T-helper 17 cell (primary cell): ENCODE measurements around the gene HAUS5. TPM values are rescaled to one million over a fixed set of nuclear protein-coding genes. Genes with fewer than 3 reads are reported as not detected.
"Not testable (repeated sequence)": the region's sequence is repeated elsewhere in the genome, so short reads cannot be mapped to it uniquely, and the experiment has no call there.

Source experiments
- ATAC-seq: fragments of 150-1000 bp; cut with Tn5 transposase; 2 replicates; pipeline ENCODE4 v1.10.0; 2021; ENCODE audit warnings: mild to moderate bottlenecking, moderate library complexity
- DNase-seq, 3 donors: peaks; one replicate each; pipeline versions ENCODE4 v3.0.0 to v3.0.0-alpha.2; 2020 to 2021
- H3K9me3 ChIP-seq: one replicate; pipeline ENCODE4 v1.7.0; 2013; ENCODE audit warnings: low read length, mild to moderate bottlenecking; ENCODE audit not compliant: control insufficient read depth, poor library complexity, severe bottlenecking
- H3K27ac Mint-ChIP-seq: one replicate; pipeline ENCODE4 v1.8.0; 2022; ENCODE audit warnings: mild to moderate bottlenecking, moderate library complexity, mixed read lengths
- H3K27me3 Mint-ChIP-seq: one replicate; pipeline ENCODE4 v1.8.0; 2022; ENCODE audit warnings: mixed read lengths
- H3K36me3 Mint-ChIP-seq: one replicate; pipeline ENCODE4 v1.8.0; 2022; ENCODE audit warnings: low read depth, mixed read lengths
- H3K4me1 Mint-ChIP-seq: one replicate; pipeline ENCODE4 v1.8.0; 2022; ENCODE audit warnings: mild to moderate bottlenecking, mixed read lengths
- H3K4me3 Mint-ChIP-seq: one replicate; pipeline ENCODE4 v1.8.0; 2022; ENCODE audit warnings: mild to moderate bottlenecking, moderate library complexity, mixed read lengths
- total RNA-seq, 4 donors: library from RNA in 2 of 4; stranded (reverse) in 2 of 4; gene quantifications; one replicate each; pipeline ENCODE4 v1.2.3 and lab custom pipeline; 2022 to 2026

HAUS5 gene
- total RNA-seq, 2 donors from 2014 or later: 24.0 to 27.0 TPM

- ATAC-seq: no peak
- H3K36me3 Mint-ChIP-seq: peaks cover 8% of the 10 kb centered on the region
- H3K27ac Mint-ChIP-seq: peak overlapping the region; percentile 60
- no peak overlapping the region for H3K4me3 Mint-ChIP-seq
- no peak for DNase-seq
- no peaks in the 10 kb centered on the region for H3K27me3 Mint-ChIP-seq
- no peaks in the 10 kb centered on the region for H3K9me3 ChIP-seq
- peaks cover 5% of the 10 kb centered on the region for H3K4me1 Mint-ChIP-seq
Observed at GRCh38 chr19:35639863-35640262, 27.3 kb downstream of the HAUS5 start.

DNA sequence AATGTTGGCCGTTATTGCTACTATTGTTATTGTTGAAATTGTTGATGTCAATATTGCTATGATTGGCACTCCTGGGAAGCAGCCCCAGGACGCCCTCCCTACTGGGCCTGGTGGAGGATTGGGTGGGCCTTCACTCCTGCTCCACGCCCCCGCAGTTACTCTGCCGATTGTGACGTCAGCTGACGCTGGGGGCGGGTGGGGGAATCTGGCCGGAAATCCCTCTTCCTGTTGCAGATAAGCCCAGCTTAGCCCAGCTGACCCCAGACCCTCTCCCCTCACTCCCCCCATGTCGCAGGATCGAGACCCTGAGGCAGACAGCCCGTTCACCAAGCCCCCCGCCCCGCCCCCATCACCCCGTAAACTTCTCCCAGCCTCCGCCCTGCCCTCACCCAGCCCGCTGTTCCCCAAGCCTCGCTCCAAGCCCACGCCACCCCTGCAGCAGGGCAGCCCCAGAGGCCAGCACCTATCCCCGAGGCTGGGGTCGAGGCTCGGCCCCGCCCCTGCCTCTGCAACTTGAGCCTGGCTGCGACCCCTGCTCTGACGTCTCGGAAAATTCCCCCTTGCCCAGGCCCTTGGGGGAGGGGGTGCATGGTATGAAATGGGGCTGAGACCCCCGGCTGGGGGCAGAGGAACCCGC is 29.1 kb downstream of the HAUS5 start, which contains the start of gene ETV2:
Gene ETV2 (plus strand): TSS at position 231 of the 637 bp plus-strand sequence. CDS start 716 bp downstream, outside the sequence.
- no peaks in the 10 kb centered on the region for H3K9me3 ChIP-seq
- peaks cover 9% of the 10 kb centered on the region for H3K4me1 Mint-ChIP-seq
- H3K4me3 Mint-ChIP-seq: peak within 1 kb of the TSS; percentile 90
- no peaks in the 10 kb centered on the region for H3K27me3 Mint-ChIP-seq
- no peaks in the 10 kb centered on the region for H3K36me3 Mint-ChIP-seq
- no peak within 1 kb of the TSS for H3K27ac Mint-ChIP-seq
- DNase-seq (peak in 1 of 3 donors; percentile 16), ATAC-seq (no peak)

- no peak for DNase-seq
- no peaks in the 10 kb centered on the region for H3K27me3 Mint-ChIP-seq
- H3K27ac Mint-ChIP-seq: no peak overlapping the region
- H3K4me3 Mint-ChIP-seq: peak overlapping the region; percentile 90
- peaks cover 9% of the 10 kb centered on the region for H3K4me1 Mint-ChIP-seq
- H3K9me3 ChIP-seq: no peaks in the 10 kb centered on the region
- ATAC-seq: no peak
- no peaks in the 10 kb centered on the region for H3K36me3 Mint-ChIP-seq
Observed at GRCh38 chr19:35642312-35642711, 29.8 kb downstream of the HAUS5 start.

DNA sequence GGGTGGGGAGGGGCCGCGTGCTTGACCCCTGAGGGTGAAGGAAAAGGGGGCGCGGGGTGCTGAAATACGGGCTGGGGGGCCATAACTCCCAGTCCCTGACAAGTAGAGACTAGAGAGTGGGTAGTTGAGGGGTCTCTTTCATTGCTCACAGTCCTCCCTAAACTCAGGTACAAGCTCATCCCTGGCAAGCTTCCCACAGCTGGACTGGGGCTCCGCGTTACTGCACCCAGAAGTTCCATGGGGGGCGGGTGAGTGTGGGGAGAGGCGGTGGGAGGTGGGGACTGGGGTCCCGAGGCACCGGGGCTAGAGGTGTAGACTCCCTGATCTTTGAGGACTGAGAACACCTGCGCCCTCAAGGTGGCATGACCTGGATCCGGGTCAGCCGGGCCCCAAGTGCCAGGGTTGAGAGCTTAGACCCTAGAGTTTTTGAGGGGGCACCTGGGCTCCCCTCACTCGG is 30.3 kb downstream of the HAUS5 start:
- peaks cover 11% of the 10 kb centered on the region for H3K4me1 Mint-ChIP-seq
- no peaks in the 10 kb centered on the region for H3K36me3 Mint-ChIP-seq
- H3K9me3 ChIP-seq: no peaks in the 10 kb centered on the region
- no peaks in the 10 kb centered on the region for H3K27me3 Mint-ChIP-seq
- DNase-seq (no peak), ATAC-seq (no peak)
- H3K4me3 Mint-ChIP-seq: peak overlapping the region; percentile 90
- H3K27ac Mint-ChIP-seq: no peak overlapping the region

DNA sequence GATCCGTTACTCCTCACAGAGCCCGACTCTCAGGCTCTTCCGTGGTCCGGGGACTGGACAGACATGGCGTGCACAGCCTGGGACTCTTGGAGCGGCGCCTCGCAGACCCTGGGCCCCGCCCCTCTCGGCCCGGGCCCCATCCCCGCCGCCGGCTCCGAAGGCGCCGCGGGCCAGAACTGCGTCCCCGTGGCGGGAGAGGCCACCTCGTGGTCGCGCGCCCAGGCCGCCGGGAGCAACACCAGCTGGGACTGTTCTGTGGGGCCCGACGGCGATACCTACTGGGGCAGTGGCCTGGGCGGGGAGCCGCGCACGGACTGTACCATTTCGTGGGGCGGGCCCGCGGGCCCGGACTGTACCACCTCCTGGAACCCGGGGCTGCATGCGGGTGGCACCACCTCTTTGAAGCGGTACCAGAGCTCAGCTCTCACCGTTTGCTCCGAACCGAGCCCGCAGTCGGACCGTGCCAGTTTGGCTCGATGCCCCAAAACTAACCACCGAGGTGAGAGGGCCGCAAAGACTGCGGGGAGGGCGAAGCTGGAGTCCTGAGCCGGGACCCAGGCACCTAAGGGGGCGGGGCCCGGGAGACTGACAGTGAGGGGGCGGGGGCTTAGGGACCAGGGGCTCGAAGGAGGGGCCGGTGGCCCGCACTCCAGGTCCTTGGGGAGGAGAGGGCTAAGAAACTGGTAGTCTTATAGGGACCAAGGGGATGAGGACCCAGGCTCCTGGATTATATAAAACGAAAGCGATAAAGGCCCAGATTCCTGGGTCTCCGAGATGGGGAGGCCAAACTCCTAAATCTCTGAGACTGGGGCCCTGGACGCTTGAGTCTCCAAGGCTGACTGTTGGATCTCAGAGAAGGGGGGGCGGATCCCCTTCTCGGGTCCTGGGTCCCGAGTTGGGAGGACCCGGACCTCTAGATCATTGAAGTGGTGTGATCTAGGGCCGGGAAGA is 31.0 kb downstream of the HAUS5 start:
- peak overlapping the region; percentile 90 for H3K4me3 Mint-ChIP-seq
- H3K27me3 Mint-ChIP-seq: no peaks in the 10 kb centered on the region
- H3K27ac Mint-ChIP-seq: no peak overlapping the region
- no peaks in the 10 kb centered on the region for H3K9me3 ChIP-seq
- peak; percentile 63 to 76 (median 75) for DNase-seq
- peak; percentile 48 for ATAC-seq
- H3K4me1 Mint-ChIP-seq: peaks cover 13% of the 10 kb centered on the region
- no peaks in the 10 kb centered on the region for H3K36me3 Mint-ChIP-seq

- Mint-ChIP-seq H3K4me1 (peaks cover 18% of the 10 kb centered on the region), H3K4me3 (peak overlapping the region; percentile 90), H3K27ac (peak overlapping the region; percentile 67), H3K36me3 (no peaks in the 10 kb centered on the region), H3K27me3 (no peaks in the 10 kb centered on the region)
- no peaks in the 10 kb centered on the region for H3K9me3 ChIP-seq
- ATAC-seq (peak; percentile 86), DNase-seq (peak; percentile 88 to 96 (median 94))
Observed at GRCh38 chr19:35644206-35644986, 31.9 kb downstream of the HAUS5 start.

DNA sequence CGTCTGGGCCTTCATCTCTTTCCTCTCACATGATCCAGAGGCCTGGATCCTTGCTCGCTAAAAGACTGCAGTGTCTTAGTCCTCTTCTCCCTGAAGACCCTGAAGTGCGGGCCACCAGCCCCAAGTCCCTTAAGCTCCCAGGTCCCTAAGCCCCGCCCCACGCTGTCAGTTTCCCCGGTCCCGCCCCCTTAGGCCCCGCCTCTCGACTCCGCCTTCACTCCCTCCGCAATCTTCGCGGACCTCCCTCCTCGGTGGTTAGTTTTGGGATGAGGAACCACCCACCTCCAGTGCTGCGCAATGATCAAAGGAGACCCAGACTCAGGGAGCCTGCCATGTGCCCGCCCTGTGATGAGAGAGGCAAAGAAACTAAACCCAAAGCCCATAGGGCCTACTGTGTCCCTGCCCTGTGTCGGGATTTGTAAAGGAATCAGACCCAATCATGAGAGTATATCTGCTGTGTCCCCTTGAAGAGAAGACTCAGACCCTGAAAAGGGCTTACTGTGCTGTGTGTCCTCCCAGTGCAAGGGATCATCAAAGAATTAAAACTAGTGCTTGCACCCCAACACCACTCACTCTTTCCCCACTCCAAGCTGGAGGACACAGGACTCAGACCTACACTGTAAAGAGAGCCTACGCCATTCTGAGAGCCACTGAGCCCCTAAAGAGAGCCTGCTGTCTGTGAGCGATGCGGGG is 32.6 kb downstream of the HAUS5 start:
- H3K36me3 Mint-ChIP-seq: no peaks in the 10 kb centered on the region
- H3K9me3 ChIP-seq: no peaks in the 10 kb centered on the region
- peak overlapping the region; percentile 90 for H3K4me3 Mint-ChIP-seq
- H3K4me1 Mint-ChIP-seq: peaks cover 18% of the 10 kb centered on the region
- no peak for ATAC-seq
- H3K27me3 Mint-ChIP-seq: no peaks in the 10 kb centered on the region
- peak overlapping the region; percentile 67 for H3K27ac Mint-ChIP-seq
- peak; percentile 50 to 71 (median 70) for DNase-seq

DNA sequence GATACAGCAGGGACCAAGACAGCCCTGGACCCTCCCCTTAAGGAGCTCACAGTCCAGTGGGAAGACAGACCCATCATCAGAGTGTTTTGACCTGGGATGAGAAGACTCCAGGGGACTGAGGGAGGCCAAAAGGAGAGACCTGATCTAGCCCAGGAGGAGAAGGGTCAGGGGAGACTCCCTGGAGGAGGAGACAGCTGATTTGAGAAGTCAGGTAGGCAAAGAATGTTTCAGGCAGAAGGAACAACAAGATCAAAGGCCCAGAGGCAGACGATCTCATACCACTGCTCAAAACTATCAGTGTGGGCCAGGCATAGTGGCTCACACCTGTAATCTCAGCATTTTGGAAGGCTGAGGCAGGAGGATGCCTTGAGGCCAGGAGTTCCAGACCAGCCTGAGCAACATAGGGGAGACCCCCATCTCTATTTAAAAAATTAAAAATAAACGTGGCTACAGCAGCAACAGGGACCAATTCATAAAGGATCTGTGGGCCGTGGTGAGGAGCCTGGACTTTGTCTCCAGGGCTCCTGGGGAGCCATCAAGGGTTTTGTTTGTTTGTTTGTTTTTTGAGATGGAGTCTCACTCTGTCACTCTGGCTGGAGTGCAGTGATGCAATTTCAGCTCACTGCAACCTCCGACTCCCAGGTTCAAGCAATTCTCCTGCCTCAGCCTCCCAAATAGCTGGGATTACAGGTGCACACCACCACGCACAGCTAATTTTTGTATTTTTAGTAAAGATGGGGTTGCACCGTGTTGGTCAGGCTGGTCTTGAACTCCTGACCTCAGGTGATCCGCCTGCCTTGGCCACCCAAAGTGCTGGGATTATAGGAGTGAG is 33.4 kb downstream of the HAUS5 start:
- DNase-seq (no peak), ATAC-seq (no peak)

GRCh38 chr19:35648017-35648961 is 35.8 kb downstream of the HAUS5 start, which contains the start of gene COX6B1:
COX6B1 (plus strand) TSS chr19:35648323; CDS start chr19:35651244, 2,921 bp downstream.
- H3K9me3 ChIP-seq: no peaks in the 10 kb centered on the region
- peaks cover 2% of the 10 kb centered on the region for H3K36me3 Mint-ChIP-seq
- H3K4me3 Mint-ChIP-seq: peak within 1 kb of the TSS; percentile 98
- H3K27me3 Mint-ChIP-seq: no peaks in the 10 kb centered on the region
- peak; percentile 73 for ATAC-seq
- DNase-seq: peak; percentile 77 to 86 (median 80)
- H3K27ac Mint-ChIP-seq: peak within 1 kb of the TSS; percentile 98
- peaks cover 23% of the 10 kb centered on the region for H3K4me1 Mint-ChIP-seq

More for the DNA sequence above, 33.4 kb downstream of the HAUS5 start:
- H3K4me1 Mint-ChIP-seq: peaks cover 18% of the 10 kb centered on the region
- H3K4me3 Mint-ChIP-seq: no peak overlapping the region
- peak overlapping the region; percentile 67 for H3K27ac Mint-ChIP-seq
- no peaks in the 10 kb centered on the region for H3K27me3 Mint-ChIP-seq
- H3K9me3 ChIP-seq: no peaks in the 10 kb centered on the region
- no peaks in the 10 kb centered on the region for H3K36me3 Mint-ChIP-seq

DNA sequence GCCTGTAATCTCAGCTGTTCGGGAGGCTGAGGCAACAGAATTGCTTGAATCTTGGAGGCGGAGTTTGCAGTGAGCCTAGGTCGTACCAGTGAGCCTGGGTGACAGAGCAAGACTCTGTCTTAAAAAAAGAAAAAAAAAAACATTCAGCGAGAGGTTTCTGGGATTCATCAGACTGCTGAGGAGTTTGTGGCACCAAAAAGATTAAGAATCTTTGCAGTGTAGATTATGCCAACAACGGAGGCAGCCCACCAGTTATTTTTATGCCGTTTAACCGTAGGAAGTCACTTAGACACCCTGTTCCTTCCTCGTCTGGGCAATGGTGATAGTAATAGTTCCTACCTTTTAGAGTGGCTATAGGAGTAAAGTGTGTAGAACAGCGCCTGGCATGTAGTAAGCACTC is 38.0 kb downstream of the HAUS5 start:
- Mint-ChIP-seq H3K27me3 (no peaks in the 10 kb centered on the region), H3K27ac (peak overlapping the region; percentile 19), H3K4me1 (peaks cover 13% of the 10 kb centered on the region), H3K4me3 (no peak overlapping the region), H3K36me3 (peaks cover 6% of the 10 kb centered on the region)
- DNase-seq: no peak
- ATAC-seq: no peak
- H3K9me3 ChIP-seq: no peaks in the 10 kb centered on the region

DNA sequence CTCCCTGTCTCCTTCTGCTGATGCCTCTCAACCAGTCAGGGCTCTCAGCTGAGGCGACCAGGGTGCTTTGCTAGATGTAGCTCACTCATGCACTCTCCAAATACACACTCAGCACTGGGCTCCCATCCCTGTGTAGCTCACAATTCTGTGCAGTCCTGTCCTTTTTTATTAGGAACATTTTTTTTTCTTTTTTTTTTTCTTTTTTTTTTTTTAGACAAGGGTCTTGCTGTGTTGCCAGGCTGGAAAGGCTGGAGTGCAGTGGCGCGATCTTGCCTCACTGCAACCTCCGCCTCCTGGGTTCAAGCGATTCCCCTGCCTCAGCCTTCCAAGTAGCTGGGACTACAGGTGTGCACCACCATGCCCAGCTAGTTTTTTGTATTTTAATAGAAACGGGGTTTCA is 42.3 kb downstream of the HAUS5 start:
- H3K27me3 Mint-ChIP-seq, ATAC-seq, DNase-seq, H3K4me1 Mint-ChIP-seq, H3K36me3 Mint-ChIP-seq, H3K9me3 ChIP-seq, H3K4me3 Mint-ChIP-seq: not testable (repeated sequence)
- peak overlapping the region; percentile 49 for H3K27ac Mint-ChIP-seq
